ENCODE measurements around the gene TMSB15A.
"Not testable (repeated sequence)": the region's sequence is repeated elsewhere in the genome, so short reads cannot be mapped to it uniquely, and the experiment has no call there.

The TMSB15A gene

GRCh38 chrX:102515975-102516941 is at the start of gene TMSB15A:
Gene TMSB15A, minus strand, starts transcription at chrX:102516739.
- no peak for TF ChIP-seq POLR2A (IDR thresholded peaks at IDR 0.05; ENCODE audit: low read length)
- TF ChIP-seq GATA1 (IDR thresholded peaks at IDR 0.05; ENCODE audit: low read depth, low read length) = no peak

GRCh38 chrX:102560423-102561068 is 44.0 kb upstream of the TMSB15A start:
- DNase-seq = no peak
- TF ChIP-seq POLR2A (IDR thresholded peaks at IDR 0.05; ENCODE audit: low read length) (no peak), GATA1 (IDR thresholded peaks at IDR 0.05; ENCODE audit: low read depth, low read length) (no peak)

More at GRCh38 chrX:102515975-102516941, at the start of gene TMSB15A:
- peak; percentile 25 to 42 for DNase-seq

- TF ChIP-seq GATA1 (IDR thresholded peaks at IDR 0.05; ENCODE audit: low read depth, low read length) (no peak), POLR2A (IDR thresholded peaks at IDR 0.05; ENCODE audit: low read length) (no peak)
- no peak for DNase-seq
Observed at GRCh38 chrX:102558607-102559006, 42.1 kb upstream of the TMSB15A start.

DNA sequence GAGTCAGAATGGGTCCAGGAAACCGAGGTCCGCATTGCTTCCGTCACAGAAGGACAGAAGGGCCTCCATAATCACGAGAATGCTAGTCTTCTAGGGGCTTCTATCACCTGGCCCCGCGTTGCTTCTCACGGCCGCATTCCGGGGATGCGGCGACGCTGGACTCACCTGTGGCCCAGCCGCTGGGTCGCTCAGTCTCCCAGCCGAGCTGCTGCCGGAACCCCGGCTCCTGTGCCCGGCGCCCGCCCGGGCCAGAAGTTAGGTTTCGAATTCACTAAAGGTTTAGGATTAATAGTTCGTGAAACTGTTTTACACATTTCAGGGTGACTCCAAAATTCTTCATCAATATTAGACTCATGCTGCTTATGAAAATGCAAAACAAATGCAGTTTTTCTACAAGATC is 31.7 kb upstream of the TMSB15A start:
- TF ChIP-seq GATA1 (IDR thresholded peaks at IDR 0.05; ENCODE audit: low read depth, low read length) (no peak), POLR2A (IDR thresholded peaks at IDR 0.05; ENCODE audit: low read length) (no peak)
- DNase-seq = no peak

GRCh38 chrX:102546828-102547493 is 30.4 kb upstream of the TMSB15A start:
- DNase-seq = no peak
- TF ChIP-seq POLR2A (IDR thresholded peaks at IDR 0.05; ENCODE audit: low read length) = no peak
- no peak for TF ChIP-seq GATA1 (IDR thresholded peaks at IDR 0.05; ENCODE audit: low read depth, low read length)

GRCh38 chrX:102546175-102546574 is 29.6 kb upstream of the TMSB15A start:
- not testable (repeated sequence) for DNase-seq

DNA sequence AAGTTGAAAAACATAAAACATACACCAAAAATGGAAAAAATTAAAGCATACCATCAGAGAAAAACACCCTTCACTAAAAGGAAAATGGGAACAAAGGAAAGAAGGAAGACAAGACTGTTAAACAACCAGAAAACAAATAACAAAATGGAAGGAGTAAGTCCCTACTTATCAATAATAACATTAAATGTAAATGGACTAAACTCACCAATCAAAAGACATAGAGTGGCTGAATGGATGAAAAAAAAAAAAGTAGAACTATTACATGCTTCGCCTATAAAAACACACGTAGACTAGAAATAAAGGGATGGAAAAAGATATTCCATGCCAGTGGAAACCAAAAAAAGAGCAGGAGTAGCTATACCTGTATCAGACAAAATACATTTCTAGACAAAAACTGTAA is 19.4 kb upstream of the TMSB15A start:
- TF ChIP-seq GATA1 (IDR thresholded peaks at IDR 0.05; ENCODE audit: low read depth, low read length) = no peak
- no peak for TF ChIP-seq POLR2A (IDR thresholded peaks at IDR 0.05; ENCODE audit: low read length)

DNA sequence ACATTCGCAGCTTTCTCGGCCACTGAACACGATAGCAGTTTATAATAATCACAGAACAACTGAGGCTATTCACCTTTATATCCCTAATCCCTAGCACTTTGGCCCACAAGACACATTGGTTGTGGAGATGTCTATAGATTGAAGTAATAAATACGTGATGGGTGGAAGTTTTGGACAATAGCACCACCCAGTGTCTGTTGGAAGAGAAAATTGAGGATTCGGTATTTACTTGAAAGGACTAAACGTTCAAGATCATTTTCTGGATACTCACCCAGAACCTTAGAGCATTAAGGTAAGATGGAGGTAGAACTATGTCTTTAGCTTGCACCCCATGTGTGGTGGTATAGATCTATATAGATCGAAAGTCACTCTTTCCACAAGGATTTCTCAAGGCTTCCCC is 787 bp upstream of the TMSB15A start:
- TF ChIP-seq GATA1 (IDR thresholded peaks at IDR 0.05; ENCODE audit: low read depth, low read length) (no peak), POLR2A (IDR thresholded peaks at IDR 0.05; ENCODE audit: low read length) (no peak)
- DNase-seq = peak; percentile 2 to 12

More for the DNA sequence above, 19.4 kb upstream of the TMSB15A start:
- DNase-seq = no peak

DNA sequence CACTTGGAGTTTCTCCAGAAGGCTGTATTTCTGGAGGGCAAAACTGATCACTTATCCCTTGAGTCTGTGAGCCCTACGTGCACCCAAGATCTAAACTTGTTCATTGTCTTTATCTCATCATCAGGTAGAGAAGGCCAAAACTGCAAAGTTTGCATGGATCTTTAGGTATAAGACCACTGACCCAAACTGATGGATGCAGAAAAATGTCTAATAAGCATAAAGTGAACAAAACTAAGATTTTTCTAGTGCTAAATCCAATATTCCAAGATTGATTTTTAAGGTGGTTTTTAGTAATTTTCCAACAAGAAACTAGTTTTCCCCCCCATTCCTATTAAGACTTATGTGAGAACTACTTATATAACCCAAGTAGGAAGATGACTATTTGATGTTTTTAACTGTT is 2.0 kb downstream of the TMSB15A start:
- no peak for DNase-seq
- TF ChIP-seq POLR2A (IDR thresholded peaks at IDR 0.05; ENCODE audit: low read length) (no peak), GATA1 (IDR thresholded peaks at IDR 0.05; ENCODE audit: low read depth, low read length) (no peak)

DNA sequence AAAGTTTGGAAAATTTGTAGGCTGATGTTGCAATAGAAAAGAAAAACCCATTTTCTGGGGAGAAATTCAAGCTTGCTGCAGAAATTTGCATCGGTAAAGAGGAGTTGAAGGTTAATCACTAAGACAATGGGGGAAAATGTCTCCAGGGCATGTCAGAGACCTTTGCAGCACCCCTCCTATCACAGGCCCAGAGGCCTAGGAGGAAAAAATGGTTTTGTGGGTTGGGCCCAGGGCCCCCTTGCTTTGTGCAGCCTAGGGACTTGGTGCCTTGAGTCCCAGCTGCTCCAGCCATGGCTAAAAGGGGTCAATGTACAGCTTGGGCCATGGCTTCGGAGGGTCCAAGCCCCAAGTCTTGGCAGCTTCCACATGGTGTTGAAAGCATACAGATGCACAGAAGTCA is 17.8 kb downstream of the TMSB15A start:
- DNase-seq = no peak
- TF ChIP-seq GATA1 (IDR thresholded peaks at IDR 0.05; ENCODE audit: low read depth, low read length) (no peak), POLR2A (IDR thresholded peaks at IDR 0.05; ENCODE audit: low read length) (no peak)

DNA sequence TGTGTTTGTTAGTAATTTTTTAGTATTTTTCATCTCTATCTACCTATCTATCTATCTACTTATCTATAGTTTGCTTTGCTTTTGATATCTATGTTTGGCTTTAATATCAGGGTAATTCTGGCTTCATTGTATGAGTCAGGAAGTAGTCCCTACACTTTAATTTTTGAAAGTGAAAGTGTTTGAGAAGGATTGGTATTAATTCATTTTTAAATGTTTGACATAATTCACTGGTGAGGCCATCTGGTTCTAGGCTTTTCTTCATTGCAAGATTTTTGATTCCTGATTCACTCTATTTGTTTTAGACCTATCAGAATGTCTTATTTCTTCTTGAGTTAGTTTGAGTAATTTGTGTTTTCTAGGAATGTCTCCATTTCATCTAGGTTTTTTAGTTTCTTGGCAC is 24.8 kb downstream of the TMSB15A start:
- no peak for TF ChIP-seq GATA1 (IDR thresholded peaks at IDR 0.05; ENCODE audit: low read depth, low read length)
- no peak for TF ChIP-seq POLR2A (IDR thresholded peaks at IDR 0.05; ENCODE audit: low read length)
- DNase-seq = no peak

- DNase-seq = not testable (repeated sequence)
Observed at GRCh38 chrX:102478765-102479164, 37.8 kb downstream of the TMSB15A start.

DNA sequence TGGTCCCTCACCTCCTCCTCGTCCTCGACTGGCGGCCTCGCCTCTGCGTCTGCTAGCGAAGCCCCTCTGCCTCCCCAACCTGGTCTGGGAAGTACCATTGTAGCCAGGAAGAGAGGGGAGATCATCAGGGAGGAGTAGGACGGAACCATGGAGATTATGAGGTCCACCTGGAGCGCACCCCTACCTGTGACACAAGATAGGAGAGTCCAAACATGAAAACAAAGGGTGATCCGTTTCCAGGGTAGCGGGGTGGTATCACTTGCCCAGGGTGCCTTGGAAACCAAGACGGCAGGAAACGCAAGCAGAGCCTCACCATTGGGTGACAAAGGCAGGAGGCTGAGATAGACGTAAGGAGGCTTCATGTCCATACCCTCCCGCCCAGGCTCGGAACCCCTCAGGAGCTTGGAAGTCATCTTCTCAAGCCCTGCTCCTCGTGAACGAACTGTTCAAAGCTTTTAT is 44.7 kb downstream of the TMSB15A start, which contains the start of gene TCP11X2:
Gene TCP11X2, minus strand, starts transcription at position 51 of the 459 bp plus-strand sequence.
- not testable (repeated sequence) for DNase-seq

DNA sequence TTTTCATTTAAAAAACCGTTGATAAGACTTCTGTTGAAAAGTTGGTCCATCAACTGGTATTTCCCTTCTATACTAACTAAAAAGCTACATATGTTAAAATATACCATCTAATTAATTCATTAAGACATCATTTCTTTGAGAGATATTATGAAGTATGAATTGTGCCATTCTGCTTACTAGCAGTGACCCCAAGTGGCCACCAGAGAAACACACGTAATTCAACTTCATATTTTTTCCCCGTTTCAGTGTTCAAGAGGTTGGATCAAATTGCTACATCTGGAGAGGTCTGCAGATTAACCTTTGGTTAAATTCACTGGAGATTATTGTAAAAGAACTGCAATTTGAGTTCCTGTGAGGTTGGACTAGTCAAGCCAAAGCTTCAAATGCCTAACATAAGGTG is 46.3 kb downstream of the TMSB15A start:
- DNase-seq = not testable (repeated sequence)
